GM06990 (cell line): ENCODE results near the gene SCLY.
"Not testable (repeated sequence)": the region's sequence is repeated elsewhere in the genome, so short reads cannot be mapped to it uniquely, and the experiment has no call there.

Source experiments
- DNase-seq: peaks from one replicate; pipeline ENCODE4 v3.0.0-alpha.2; 2011; ENCODE audit not compliant: insufficient read length; ENCODE audit errors: extremely low read depth
- H3K27me3 ChIP-seq: replicated peaks from 2 replicates; pipeline ENCODE4 v1.6.0; 2011; ENCODE audit warnings: low read length; ENCODE audit not compliant: control insufficient read depth, insufficient read depth
- H3K36me3 ChIP-seq: 2 replicates; pipeline ENCODE4 v1.5.1; 2011; ENCODE audit warnings: low read length; ENCODE audit not compliant: control insufficient read depth, insufficient read depth
- H3K4me3 ChIP-seq: replicated peaks from 2 replicates; pipeline ENCODE4 v1.5.1; 2011; ENCODE audit warnings: low read depth, mild to moderate bottlenecking, control low read depth, low read length
- CTCF ChIP-seq: IDR thresholded peaks from 2 replicates; pipeline ENCODE4 v1.5.1; 2011; ENCODE audit warnings: low read length, control low read depth, mild to moderate bottlenecking, inconsistent platforms; ENCODE audit not compliant: insufficient read depth, poor library complexity, severe bottlenecking

SCLY gene

GRCh38 chr2:238061315-238062202, 758 bp downstream of the SCLY start:
- no peak for TF ChIP-seq CTCF
- Histone ChIP-seq H3K36me3 (peaks cover 2% of the 10 kb centered on the region), H3K4me3 (peak overlapping the region; percentile 80), H3K27me3 (no peaks in the 10 kb centered on the region)
- DNase-seq, result peak; percentile 50

DNA sequence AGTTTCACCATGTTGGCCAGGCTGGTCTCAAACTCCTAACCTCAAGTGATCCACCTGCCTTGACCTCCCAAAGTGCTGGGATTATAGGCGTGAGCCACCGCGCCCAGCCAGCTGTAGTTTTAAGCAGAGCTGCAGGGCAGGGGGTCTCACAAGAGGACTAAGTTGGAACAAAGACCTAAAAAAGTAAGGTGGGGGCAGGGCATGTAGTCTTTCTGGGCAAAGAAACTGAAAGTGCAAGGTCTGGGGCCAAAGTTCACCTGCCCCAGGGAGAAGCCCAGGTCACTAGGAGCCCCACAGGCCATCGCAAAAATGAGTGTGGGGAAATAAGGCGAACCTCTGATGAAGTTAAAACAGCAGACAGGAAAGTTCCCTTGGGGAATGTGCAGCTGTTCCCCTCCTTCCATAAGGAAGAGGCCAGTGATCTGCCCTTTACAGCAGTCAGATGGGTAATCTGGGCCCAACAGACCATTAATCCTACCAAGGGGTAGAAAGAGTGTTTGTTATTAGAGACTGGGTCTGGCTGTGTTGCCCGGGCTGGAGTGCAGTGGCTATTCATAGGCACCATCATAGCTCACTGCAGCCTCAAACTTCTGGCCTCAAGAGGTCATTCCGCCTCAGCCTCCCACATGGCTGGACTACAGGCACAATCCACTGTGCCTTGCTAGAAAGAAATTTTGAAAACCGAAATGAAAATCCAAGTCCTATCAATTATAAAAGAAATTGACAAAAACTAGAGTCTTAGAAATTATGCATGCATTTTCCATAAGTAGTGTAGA, 2.8 kb downstream of the SCLY start:
- Histone ChIP-seq H3K36me3 (peaks cover 5% of the 10 kb centered on the region), H3K27me3 (no peaks in the 10 kb centered on the region), H3K4me3 (no peak overlapping the region)
- no peak for TF ChIP-seq CTCF
- DNase-seq, result no peak

GRCh38 chr2:238064376-238064775, 3.6 kb downstream of the SCLY start:
- no peak for TF ChIP-seq CTCF
- Histone ChIP-seq H3K27me3 (no peaks in the 10 kb centered on the region), H3K36me3 (peaks cover 5% of the 10 kb centered on the region), H3K4me3 (no peak overlapping the region)
- no peak for DNase-seq

GRCh38 chr2:238065071-238065846, 4.5 kb downstream of the SCLY start:
- no peak for TF ChIP-seq CTCF
- no peak for DNase-seq
- H3K4me3 ChIP-seq, result no peak overlapping the region
- peaks cover 8% of the 10 kb centered on the region for H3K36me3 ChIP-seq
- H3K27me3 ChIP-seq, result no peaks in the 10 kb centered on the region

- H3K4me3 ChIP-seq, result no peak overlapping the region
- H3K27me3 ChIP-seq, result no peaks in the 10 kb centered on the region
- no peak for DNase-seq
- peaks cover 8% of the 10 kb centered on the region for H3K36me3 ChIP-seq
- no peak for TF ChIP-seq CTCF
Observed at GRCh38 chr2:238066218-238066617, 5.4 kb downstream of the SCLY start.

DNA sequence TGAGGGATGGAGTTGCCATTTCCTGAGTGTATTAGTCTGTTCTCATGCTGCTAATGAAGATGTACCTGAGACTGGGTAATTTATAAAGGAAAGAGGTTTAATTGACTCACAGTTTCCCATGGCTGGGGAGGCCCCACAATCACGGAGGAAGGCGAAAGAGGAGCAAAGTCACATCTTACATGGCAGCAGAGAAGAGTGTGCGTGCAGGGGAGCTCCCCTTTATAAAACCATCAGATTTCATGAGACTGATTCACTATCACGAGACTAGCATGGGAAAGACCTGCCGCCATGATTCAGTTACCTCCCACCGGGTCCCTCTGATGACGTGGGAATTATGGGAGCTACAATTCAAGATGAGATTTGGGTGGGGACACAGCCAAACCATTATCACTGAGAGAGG, 5.9 kb downstream of the SCLY start:
- H3K27me3 ChIP-seq, H3K36me3 ChIP-seq, H3K4me3 ChIP-seq, DNase-seq: not testable (repeated sequence)
